Esophagus squamous epithelium (tissue), 4 donors: Measurements from ENCODE around the gene NRXN3.

Experiments used
- CTCF ChIP-seq, 6 experiments: fragments of 450-650 bp in 4 of 6; fragments of 200-600 bp in 2 of 6; sonication (generic) in 2 of 6; IDR thresholded peaks; one replicate each; pipeline ENCODE4 v1.5.1; 2016 to 2019; ENCODE audit warnings: antibody characterized with exemption in 6 of 6, mild to moderate bottlenecking in 4 of 6, moderate library complexity in 4 of 6
- POLR2A ChIP-seq, 4 donors: fragments of 450-650 bp; IDR thresholded peaks; one replicate each; pipeline ENCODE4 v1.6.1; 2017; ENCODE audit warnings: antibody characterized with exemption in 4 of 4, mild to moderate bottlenecking in 4 of 4, moderate library complexity in 3 of 4

DNA sequence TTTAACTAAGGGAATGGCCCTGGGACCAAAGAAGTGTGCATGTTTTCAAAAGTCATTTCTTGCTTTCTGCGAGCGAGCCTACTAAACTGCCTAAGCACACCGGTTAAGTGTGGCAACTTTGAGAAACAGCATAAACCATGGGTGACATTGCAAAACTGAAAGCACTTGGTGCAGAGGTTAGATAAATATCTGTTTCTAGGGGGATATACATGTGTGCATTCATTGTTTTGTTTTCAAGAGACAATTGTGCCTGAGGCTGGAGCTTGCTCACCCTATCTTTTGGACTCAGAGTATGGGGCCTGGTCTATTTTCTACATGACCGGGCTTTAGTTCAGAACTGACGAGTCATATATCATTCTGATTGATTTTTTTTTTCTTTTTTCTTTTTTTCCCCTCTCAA is 923.4 kb downstream of the NRXN3 start:
- TF ChIP-seq CTCF (IDR thresholded peaks at IDR 0.05) = no peak
- no peak for TF ChIP-seq POLR2A (IDR thresholded peaks at IDR 0.05)
